Activated CD4-positive, alpha-beta memory T cell treated with anti-CD3 and anti-CD28 coated beads for 36 hours (primary cell): ENCODE results near the gene AZIN2. TPM values are rescaled to one million over a fixed set of nuclear protein-coding genes. Genes with fewer than 3 reads are reported as not detected.
A peak's percentile ranks its signal among the peaks of the same experiment; 100 is the strongest.
"Not testable (repeated sequence)": the region's sequence is repeated elsewhere in the genome, so short reads cannot be mapped to it uniquely, and the experiment has no call there.

Experiments
- CTCF ChIA-PET: fragments of 350-600 bp; sonication (Branson Sonifier 250); formaldehyde crosslinking; loops from one replicate; lab custom pipeline; 2021; ENCODE audit warnings: antibody characterized with exemption, inconsistent platforms; lab: Charles Lee
- POLR2A ChIA-PET: fragments of 350-600 bp; sonication (Branson Sonifier 250); formaldehyde crosslinking; loops from one replicate; lab custom pipeline; 2021; ENCODE audit warnings: antibody characterized with exemption; lab: Charles Lee
- DNase-seq: peaks from one replicate; pipeline ENCODE4 v3.0.0-alpha.2; 2020
- H3K27ac Mint-ChIP-seq: one replicate; pipeline ENCODE4 v1.8.0; 2021; ENCODE audit warnings: mixed read lengths
- H3K27me3 Mint-ChIP-seq: one replicate; pipeline ENCODE4 v1.8.0; 2021; ENCODE audit warnings: mixed read lengths
- H3K36me3 Mint-ChIP-seq: one replicate; pipeline ENCODE4 v1.8.0; 2021; ENCODE audit warnings: mixed read lengths
- H3K4me1 Mint-ChIP-seq: one replicate; pipeline ENCODE4 v1.8.0; 2021; ENCODE audit warnings: low read depth, mixed read lengths
- H3K4me3 Mint-ChIP-seq: one replicate; pipeline ENCODE4 v1.8.0; 2021; ENCODE audit warnings: mild to moderate bottlenecking, mixed read lengths
- H3K9me3 Mint-ChIP-seq: one replicate; pipeline ENCODE4 v1.8.0; 2021; ENCODE audit warnings: mixed read lengths
- intact Hi-C: fragments of 100-400 bp; cut with micrococcal nuclease; formaldehyde crosslinking; loops from one replicate; pipeline ENCODE4 v1.15.1; 2023
- total RNA-seq, 2 experiments: library from RNA; stranded (reverse); gene quantifications; one replicate each; pipeline ENCODE4 v1.2.3, GENCODE V29; 2021

The AZIN2 gene
- total RNA-seq, 2 experiments from 2014 or later: 2.5 to 2.9 TPM

DNA sequence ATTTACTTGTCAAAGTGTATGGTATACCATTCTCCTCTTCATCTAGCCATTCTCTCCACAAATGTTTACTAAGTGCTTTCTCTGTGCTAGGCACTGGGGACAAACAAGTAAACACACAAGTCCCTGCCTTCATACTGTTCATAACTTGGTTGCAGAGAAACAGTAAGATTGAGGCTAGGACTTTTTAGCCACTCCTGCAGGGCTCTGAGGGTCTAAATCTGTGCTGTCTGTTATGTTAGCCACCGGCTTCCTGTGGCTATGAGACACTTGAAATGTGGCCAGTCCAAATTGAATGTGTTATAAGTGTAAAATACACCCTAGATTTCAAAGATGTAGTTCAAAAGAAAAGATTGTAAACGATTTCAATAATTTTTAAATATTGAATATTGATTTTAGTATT, 50.2 kb downstream of the AZIN2 start:
- CTCF ChIA-PET: no interaction called here
- Mint-ChIP-seq H3K27ac (no peak overlapping the region), H3K27me3 (no peaks in the 10 kb centered on the region), H3K9me3 (no peaks in the 10 kb centered on the region), H3K36me3 (peaks cover 3% of the 10 kb centered on the region), H3K4me3 (no peak overlapping the region), H3K4me1 (peaks cover 36% of the 10 kb centered on the region)
- intact Hi-C loops: loop anchor here (2.0 kb wide), 1 partner anchor 342 kb away; the partner anchor contains the start of gene ZSCAN20
- no peak for DNase-seq
- POLR2A ChIA-PET: no interaction called here

DNA sequence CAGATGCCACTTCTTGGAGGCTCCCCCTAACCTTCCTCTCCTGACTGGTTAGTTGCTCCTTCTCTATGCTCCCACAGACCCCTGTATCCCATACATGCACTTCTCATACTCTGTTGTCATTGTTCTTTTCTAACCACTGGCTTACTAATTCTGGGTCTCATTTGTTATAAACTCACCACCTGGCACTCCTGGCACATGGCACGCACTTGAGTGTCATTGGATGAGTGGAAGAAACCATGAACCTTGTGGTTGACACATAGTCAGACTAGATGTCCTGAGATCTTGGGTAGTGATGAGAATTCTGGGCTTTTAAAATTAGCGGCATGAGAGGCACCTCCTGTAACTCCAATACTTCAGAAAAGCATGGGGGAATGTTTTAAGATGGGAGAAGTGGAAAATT, 51.6 kb downstream of the AZIN2 start:
- H3K27me3 Mint-ChIP-seq: no peaks in the 10 kb centered on the region
- ChIA-PET POLR2A (no interaction called here), CTCF (interaction anchor here (1.5 kb wide), 1 partner anchor 163 kb away, joined by 3 read pairs; no protein-coding TSS in a partner anchor)
- no peak overlapping the region for H3K27ac Mint-ChIP-seq
- H3K4me1 Mint-ChIP-seq: peaks cover 34% of the 10 kb centered on the region
- intact Hi-C loops: no loop called here
- H3K36me3 Mint-ChIP-seq: peaks cover 1% of the 10 kb centered on the region
- no peaks in the 10 kb centered on the region for H3K9me3 Mint-ChIP-seq
- peak; percentile 41 for DNase-seq
- no peak overlapping the region for H3K4me3 Mint-ChIP-seq

DNA sequence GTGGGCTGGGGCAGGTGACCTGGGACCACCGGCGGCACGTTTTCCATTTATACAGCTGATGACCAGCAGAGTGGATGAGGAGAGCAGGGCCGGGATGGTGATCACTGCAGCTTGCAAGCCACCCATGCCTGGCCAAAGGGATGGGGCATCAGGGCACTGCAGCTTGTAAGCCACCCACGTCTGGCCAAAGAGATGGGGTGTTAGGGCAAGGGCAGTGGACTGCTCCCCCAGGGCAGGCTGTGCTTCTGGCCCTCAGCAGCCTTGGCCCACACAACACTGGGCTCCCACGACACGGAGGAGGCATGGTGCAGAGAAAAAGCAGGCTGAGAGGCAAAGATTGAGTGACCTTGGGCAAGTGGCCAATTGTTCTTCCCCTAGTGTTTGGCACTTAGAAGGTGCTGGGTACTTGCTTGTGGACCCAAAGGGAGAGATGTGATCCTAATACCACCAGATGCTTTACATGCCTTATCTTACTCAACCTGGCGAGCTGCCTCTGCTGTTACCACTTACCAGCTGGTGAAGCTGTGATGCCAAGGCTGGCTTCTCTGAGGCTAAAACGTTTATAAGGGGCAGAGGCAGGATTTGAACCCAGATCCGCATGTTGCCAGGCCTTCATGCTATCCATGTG, 52.6 kb downstream of the AZIN2 start:
- H3K4me1 Mint-ChIP-seq: peaks cover 30% of the 10 kb centered on the region
- ChIA-PET POLR2A (no interaction called here), CTCF (interaction anchor here (1.5 kb wide), 1 partner anchor 162 kb away, joined by 3 read pairs; no protein-coding TSS in a partner anchor)
- no peaks in the 10 kb centered on the region for H3K9me3 Mint-ChIP-seq
- peaks cover 1% of the 10 kb centered on the region for H3K36me3 Mint-ChIP-seq
- no peak overlapping the region for H3K27ac Mint-ChIP-seq
- H3K4me3 Mint-ChIP-seq: no peak overlapping the region
- no peak for DNase-seq
- no peaks in the 10 kb centered on the region for H3K27me3 Mint-ChIP-seq
- intact Hi-C loops: no loop called here

DNA sequence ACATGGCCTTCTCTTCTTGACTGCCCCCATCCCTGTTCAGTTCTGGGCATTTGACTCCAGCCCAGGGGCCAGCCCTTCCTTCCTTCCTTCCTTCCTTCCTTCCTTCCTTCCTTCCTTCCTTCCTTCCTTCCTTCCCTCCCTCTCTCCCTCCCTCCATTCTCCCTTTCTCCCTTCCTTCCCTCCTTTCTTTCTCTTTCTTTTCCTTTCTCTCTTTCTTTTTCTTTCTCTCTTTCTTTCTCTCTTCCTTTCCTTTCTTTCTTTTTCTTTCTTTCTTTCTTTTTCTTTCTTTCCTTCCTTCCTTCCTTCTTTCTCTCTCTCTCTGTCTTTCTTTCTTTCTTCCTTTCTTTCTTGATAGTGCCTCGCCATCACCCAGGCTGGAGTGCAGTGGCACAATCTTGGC, 55.1 kb downstream of the AZIN2 start:
- POLR2A ChIA-PET, H3K27me3 Mint-ChIP-seq, intact Hi-C loops, H3K9me3 Mint-ChIP-seq, DNase-seq, H3K27ac Mint-ChIP-seq, H3K36me3 Mint-ChIP-seq, H3K4me3 Mint-ChIP-seq: not testable (repeated sequence)
- CTCF ChIA-PET: interaction anchor here (2.1 kb wide), 1 partner anchor 9 kb away, joined by 12 read pairs; no protein-coding TSS in a partner anchor
- peaks cover 11% of the 10 kb centered on the region for H3K4me1 Mint-ChIP-seq

DNA sequence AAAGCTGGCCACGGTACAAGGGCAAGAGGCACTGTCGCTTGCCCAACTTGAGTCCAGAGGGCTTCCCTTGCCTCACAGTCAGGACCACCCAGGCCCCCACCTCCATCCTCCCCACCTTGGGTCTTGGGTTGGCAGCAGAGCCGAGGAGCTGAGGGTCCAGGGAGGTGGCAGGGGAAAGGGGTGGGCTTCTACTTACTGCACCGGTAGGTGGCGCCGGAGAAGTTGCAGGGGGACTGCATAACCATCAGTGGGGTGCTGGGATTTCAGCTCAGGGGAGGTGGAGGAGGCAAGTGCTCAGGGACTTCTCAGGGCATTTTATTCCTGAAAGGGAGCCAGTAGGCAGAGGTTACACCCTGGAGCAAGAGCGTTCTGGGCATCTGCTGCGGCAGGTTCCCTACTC, 56.8 kb downstream of the AZIN2 start:
- Mint-ChIP-seq H3K27ac (no peak overlapping the region), H3K27me3 (no peaks in the 10 kb centered on the region), H3K9me3 (no peaks in the 10 kb centered on the region), H3K4me3 (no peak overlapping the region), H3K4me1 (peaks cover 4% of the 10 kb centered on the region), H3K36me3 (no peaks in the 10 kb centered on the region)
- intact Hi-C loops: no loop called here
- CTCF ChIA-PET: interaction anchor here (1.0 to 1.6 kb wide), 3 partner anchors 10 to 158 kb away, joined by 3 to 6 read pairs (median 5); no protein-coding TSS in a partner anchor
- peak; percentile 36 for DNase-seq
- POLR2A ChIA-PET: no interaction called here

DNA sequence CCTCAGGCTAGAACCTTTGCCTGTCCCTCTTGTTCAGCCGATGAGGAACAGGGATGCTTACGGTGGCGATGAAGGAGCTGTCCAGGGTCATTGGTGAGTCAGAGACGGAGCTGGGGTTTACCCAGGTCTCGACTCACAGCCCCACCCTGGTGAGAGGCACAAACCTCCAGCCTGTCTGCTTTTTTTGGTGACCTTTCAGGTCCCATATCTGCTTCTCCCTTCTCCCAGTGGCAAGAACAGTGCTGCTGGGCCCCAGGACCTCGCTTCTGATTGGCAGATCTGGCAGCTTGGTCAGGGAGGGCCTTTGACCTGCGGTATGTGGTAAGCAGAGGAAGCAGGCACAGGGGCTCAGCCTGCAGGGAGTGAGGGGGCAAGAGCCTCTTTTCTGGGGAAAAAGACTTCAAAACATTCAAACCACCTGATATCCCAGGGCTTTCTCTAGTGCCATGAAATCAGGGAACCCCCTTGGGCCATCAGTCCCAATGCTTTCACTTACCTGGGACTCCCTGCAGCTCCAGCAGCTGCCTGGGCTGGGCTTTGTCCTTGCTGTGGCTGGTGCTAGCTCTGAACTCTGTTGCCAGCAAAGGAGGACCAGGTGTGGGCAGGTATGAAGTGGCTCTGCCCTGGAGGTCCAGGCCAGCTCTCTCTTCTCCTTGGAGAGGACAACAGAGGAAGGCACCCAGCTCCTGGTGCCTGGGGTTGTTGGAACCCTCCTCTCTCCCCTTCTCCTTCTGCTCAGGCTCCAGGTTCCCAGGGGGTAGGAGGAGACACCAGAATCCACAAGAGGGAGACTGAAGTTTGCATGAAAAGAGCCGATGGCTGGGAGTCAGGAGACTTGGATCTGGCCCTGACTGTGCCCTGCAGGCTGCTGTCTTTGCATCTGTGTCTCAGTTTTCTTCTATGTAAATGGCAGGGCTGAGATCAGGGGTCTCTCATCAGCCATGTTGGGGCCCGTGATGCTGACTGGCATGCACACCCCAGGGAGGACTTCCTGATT, 59.5 kb downstream of the AZIN2 start:
- ChIA-PET POLR2A (interaction anchor here (1.0 kb wide), 1 partner anchor 14 kb away, joined by 5 read pairs; no protein-coding TSS in a partner anchor), CTCF (interaction anchor here (0.7 kb wide), 1 partner anchor 13 kb away, joined by 3 read pairs; no protein-coding TSS in a partner anchor)
- intact Hi-C loops: no loop called here
- H3K36me3 Mint-ChIP-seq: no peaks in the 10 kb centered on the region
- H3K27ac Mint-ChIP-seq: no peak overlapping the region
- H3K4me1 Mint-ChIP-seq: peaks cover 4% of the 10 kb centered on the region
- no peak overlapping the region for H3K4me3 Mint-ChIP-seq
- no peaks in the 10 kb centered on the region for H3K27me3 Mint-ChIP-seq
- no peak for DNase-seq
- H3K9me3 Mint-ChIP-seq: no peaks in the 10 kb centered on the region

DNA sequence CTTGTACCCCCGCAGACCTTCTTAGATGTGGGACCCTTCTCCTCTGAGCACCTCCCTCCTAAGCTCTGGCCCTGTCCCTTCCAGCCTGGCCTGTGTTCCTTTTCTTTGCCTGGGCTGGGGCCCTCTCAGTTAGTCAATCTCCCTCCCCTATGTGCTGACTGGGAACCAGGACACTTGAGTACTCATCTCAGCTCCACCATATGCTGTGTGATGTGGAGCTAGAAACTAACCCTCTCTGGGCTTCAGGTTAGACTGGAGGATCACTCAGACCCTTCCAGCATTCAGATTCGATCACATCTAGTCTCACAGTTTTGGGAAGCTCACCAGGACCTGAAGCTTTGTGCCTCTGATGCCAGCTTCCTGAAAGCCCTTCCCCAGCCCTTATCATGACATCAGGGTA, 60.3 kb downstream of the AZIN2 start:
- no peak overlapping the region for H3K27ac Mint-ChIP-seq
- no peaks in the 10 kb centered on the region for H3K9me3 Mint-ChIP-seq
- no peaks in the 10 kb centered on the region for H3K27me3 Mint-ChIP-seq
- no peaks in the 10 kb centered on the region for H3K36me3 Mint-ChIP-seq
- intact Hi-C loops: no loop called here
- H3K4me1 Mint-ChIP-seq: peaks cover 4% of the 10 kb centered on the region
- no peak overlapping the region for H3K4me3 Mint-ChIP-seq
- POLR2A ChIA-PET: interaction anchor here (1.0 kb wide), 1 partner anchor 14 kb away, joined by 5 read pairs; no protein-coding TSS in a partner anchor
- CTCF ChIA-PET: interaction anchor here (0.7 kb wide), 1 partner anchor 14 kb away, joined by 3 read pairs; no protein-coding TSS in a partner anchor
- no peak for DNase-seq

DNA sequence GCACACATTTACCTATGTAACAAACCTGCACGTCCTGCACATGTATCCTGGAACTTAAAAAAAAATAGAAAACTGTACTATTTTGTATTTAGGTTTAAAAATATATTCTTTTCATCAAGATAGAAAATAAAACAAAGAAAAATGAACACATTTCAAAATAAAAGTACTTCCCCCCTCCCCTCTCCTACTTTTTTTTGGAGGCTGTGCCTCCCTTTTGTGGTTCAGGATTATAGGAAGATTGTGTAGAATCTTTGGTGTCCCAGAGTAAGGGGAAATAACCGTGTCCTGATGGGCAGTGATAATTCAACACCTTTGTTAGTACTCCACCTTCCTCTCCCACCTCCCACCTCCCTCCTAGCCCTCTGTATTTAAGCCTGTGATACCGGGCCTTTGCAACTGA, 60.8 kb downstream of the AZIN2 start:
- Mint-ChIP-seq H3K9me3 (no peaks in the 10 kb centered on the region), H3K4me1 (peaks cover 4% of the 10 kb centered on the region), H3K36me3 (peaks cover 2% of the 10 kb centered on the region), H3K27ac (no peak overlapping the region), H3K4me3 (no peak overlapping the region), H3K27me3 (no peaks in the 10 kb centered on the region)
- intact Hi-C loops: no loop called here
- ChIA-PET POLR2A (no interaction called here), CTCF (no interaction called here)
- no peak for DNase-seq

DNA sequence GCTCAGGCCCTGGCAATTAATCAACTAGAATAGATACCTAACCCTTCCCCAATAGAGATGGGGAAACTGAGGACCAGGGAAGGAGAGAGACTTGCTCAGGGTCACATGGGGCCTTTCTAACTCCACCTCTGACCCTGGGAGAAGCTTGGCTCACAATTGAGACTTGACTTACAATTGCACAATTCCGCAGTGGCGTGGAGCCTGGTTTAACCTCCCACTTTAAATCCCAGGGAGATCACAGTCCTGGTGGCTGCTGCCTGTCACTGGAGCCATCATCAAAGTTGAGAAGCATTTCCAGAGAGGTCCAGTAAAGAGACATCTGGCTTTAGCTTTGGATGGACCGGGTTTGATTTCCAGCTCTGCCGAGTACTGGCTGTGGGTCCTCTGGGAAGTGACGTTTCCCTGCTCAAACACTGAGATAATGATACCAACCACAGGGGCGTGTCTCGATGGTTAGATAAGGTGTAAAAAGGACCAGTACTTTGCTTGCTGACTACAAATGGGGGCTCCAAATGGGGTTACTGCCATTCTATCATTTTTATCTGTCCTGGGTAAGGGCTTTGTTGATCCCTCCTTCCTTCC, 61.6 kb downstream of the AZIN2 start:
- Mint-ChIP-seq H3K27me3 (no peaks in the 10 kb centered on the region), H3K9me3 (no peaks in the 10 kb centered on the region), H3K36me3 (peaks cover 2% of the 10 kb centered on the region), H3K4me3 (no peak overlapping the region), H3K27ac (no peak overlapping the region), H3K4me1 (peaks cover 4% of the 10 kb centered on the region)
- POLR2A ChIA-PET: no interaction called here
- intact Hi-C loops: no loop called here
- CTCF ChIA-PET: no interaction called here
- no peak for DNase-seq

DNA sequence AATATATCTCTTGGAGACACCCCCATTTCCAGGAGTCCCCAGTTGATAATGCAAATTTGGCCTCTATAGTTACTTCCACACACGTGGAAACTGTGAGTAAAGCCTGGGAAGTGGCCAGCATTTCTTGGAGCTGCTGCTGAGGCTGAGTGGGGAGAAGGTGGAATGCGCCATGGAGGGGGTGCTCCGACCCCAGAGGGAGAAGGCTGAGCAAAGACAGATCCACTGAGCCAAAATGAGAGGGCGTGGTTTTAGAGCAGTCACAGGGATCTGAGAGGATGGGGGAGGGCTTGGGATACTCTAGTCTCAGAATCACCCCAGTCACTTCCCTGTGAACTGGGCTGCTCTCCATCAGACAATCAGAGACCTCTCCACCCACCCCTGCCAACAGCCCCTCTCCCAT, 62.2 kb downstream of the AZIN2 start:
- intact Hi-C loops: no loop called here
- Mint-ChIP-seq H3K36me3 (peaks cover 2% of the 10 kb centered on the region), H3K9me3 (no peaks in the 10 kb centered on the region), H3K4me1 (peaks cover 4% of the 10 kb centered on the region), H3K27me3 (no peaks in the 10 kb centered on the region), H3K27ac (no peak overlapping the region), H3K4me3 (no peak overlapping the region)
- ChIA-PET POLR2A (no interaction called here), CTCF (no interaction called here)
- DNase-seq: no peak

DNA sequence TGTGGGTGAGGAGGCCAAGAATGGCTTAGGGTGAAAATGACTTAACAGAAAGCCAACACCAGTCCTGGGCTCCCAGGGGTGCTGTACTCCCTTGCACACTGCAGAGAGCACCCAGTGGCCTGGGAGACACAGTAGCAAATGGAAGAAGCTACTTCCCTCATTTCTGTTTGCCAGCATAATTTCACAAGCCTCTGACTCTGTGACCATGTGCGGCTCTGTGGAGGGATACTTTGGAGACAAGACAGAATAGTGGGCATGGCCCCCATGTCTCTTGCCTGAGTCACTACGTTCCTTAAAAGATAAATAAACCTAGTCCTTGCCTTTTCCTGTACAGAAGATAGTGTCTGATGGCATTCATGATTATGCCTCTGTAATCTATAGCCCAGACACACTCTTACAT, 62.7 kb downstream of the AZIN2 start:
- Mint-ChIP-seq H3K27me3 (no peaks in the 10 kb centered on the region), H3K4me1 (peaks cover 4% of the 10 kb centered on the region), H3K36me3 (peaks cover 2% of the 10 kb centered on the region), H3K4me3 (no peak overlapping the region), H3K27ac (no peak overlapping the region), H3K9me3 (no peaks in the 10 kb centered on the region)
- no peak for DNase-seq
- ChIA-PET CTCF (no interaction called here), POLR2A (no interaction called here)
- intact Hi-C loops: no loop called here

DNA sequence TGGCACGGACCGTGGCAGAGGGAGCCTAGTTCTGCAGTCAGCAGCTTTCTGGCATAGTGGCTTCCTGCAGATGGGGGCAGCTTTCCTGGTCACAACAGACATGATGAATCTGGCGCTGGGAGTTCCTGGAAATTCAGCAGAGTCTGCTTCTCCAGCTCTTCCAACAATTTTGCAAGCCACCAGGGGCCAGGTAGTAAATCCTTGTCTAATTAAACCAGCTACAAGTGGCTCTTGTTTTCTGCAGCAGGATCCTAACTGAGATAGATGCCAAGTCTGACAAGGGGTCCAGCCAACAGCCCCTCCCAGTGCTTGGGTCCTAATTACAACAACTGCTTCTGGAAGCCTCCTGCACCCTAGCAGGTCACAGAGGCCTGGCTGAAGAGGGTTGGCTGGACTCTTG, 65.0 kb downstream of the AZIN2 start:
- Mint-ChIP-seq H3K27me3 (no peaks in the 10 kb centered on the region), H3K36me3 (peaks cover 2% of the 10 kb centered on the region), H3K27ac (no peak overlapping the region), H3K4me1 (peaks cover 4% of the 10 kb centered on the region), H3K9me3 (no peaks in the 10 kb centered on the region), H3K4me3 (no peak overlapping the region)
- ChIA-PET POLR2A (no interaction called here), CTCF (interaction anchor here (1.2 to 1.3 kb wide), 2 partner anchors 50 to 150 kb away, joined by 3 to 7 read pairs; no protein-coding TSS in a partner anchor)
- intact Hi-C loops: no loop called here
- DNase-seq: no peak
